GM18505 (cell line): Measurements from ENCODE around the gene KLHL1.

ENCODE experiments used
- ATAC-seq: cut with Tn5 transposase; IDR thresholded peaks from one replicate; pipeline ENCODE4 v1.9.1; 2021; ENCODE audit not compliant: unreplicated experiment
- POLR2A ChIP-seq: IDR thresholded peaks from 4 replicates; pipeline ENCODE4 v1.6.1; 2011; ENCODE audit warnings: borderline replicate concordance; ENCODE audit not compliant: insufficient read depth, insufficient read length; ENCODE audit errors: extremely low read depth

KLHL1 gene

GRCh38 chr13:69872321-69873047 is 235.8 kb downstream of the KLHL1 start:
- TF ChIP-seq POLR2A, result no peak

GRCh38 chr13:69866555-69866954 is 241.7 kb downstream of the KLHL1 start:
- TF ChIP-seq POLR2A, result no peak
- no peak for ATAC-seq

More at GRCh38 chr13:69872321-69873047, 235.8 kb downstream of the KLHL1 start:
- no peak for ATAC-seq

GRCh38 chr13:69857183-69857821 is 250.9 kb downstream of the KLHL1 start:
- ATAC-seq, result peak; percentile 90
- TF ChIP-seq POLR2A, result no peak

- no peak for ATAC-seq
- no peak for TF ChIP-seq POLR2A
These were observed 251.9 kb downstream of the KLHL1 start for GRCh38 chr13:69856331-69856730.

GRCh38 chr13:69828527-69828926 is 279.7 kb downstream of the KLHL1 start:
- no peak for ATAC-seq
- TF ChIP-seq POLR2A, result no peak

GRCh38 chr13:69820180-69820579 is 288.1 kb downstream of the KLHL1 start:
- no peak for ATAC-seq
- TF ChIP-seq POLR2A, result no peak

GRCh38 chr13:69817333-69817869 is 290.9 kb downstream of the KLHL1 start:
- ATAC-seq, result no peak
- no peak for TF ChIP-seq POLR2A

GRCh38 chr13:69809152-69809551 is 299.1 kb downstream of the KLHL1 start:
- ATAC-seq, result no peak
- TF ChIP-seq POLR2A, result no peak

GRCh38 chr13:69796256-69796655 is 312.0 kb downstream of the KLHL1 start:
- ATAC-seq, result no peak
- TF ChIP-seq POLR2A, result no peak

- no peak for ATAC-seq
- no peak for TF ChIP-seq POLR2A
These were observed 314.3 kb downstream of the KLHL1 start for GRCh38 chr13:69793783-69794453.

GRCh38 chr13:69776937-69777336 is 331.3 kb downstream of the KLHL1 start:
- TF ChIP-seq POLR2A, result no peak
- ATAC-seq, result no peak

GRCh38 chr13:69769608-69770007 is 338.6 kb downstream of the KLHL1 start:
- ATAC-seq, result no peak
- TF ChIP-seq POLR2A, result no peak

- TF ChIP-seq POLR2A, result no peak
- no peak for ATAC-seq
These were observed 346.7 kb downstream of the KLHL1 start for GRCh38 chr13:69761581-69761980.
